ENCODE measurements around the gene LYL1. TPM values are rescaled to one million over a fixed set of nuclear protein-coding genes. Genes with fewer than 3 reads are reported as not detected.

LYL1 gene
- total RNA-seq, 1 experiment from 2014 or later: 0.24 TPM

GRCh38 chr19:13104360-13104847, 1.7 kb upstream of the LYL1 start:
- no peak for DNase-seq
- no peak overlapping the region for H2AFZ ChIP-seq

GRCh38 chr19:13103581-13104359, 1.1 kb upstream of the LYL1 start:
- TF ChIP-seq CTCF (conservative IDR thresholded peaks at IDR 0.05) (no peak), EZH2 (IDR thresholded peaks at IDR 0.05; ENCODE audit: low read depth) (no peak)
- Histone ChIP-seq H3K9me3 (ENCODE audit: insufficient read depth, low read depth) (no peaks in the 10 kb centered on the region), H3K4me2 (no peak overlapping the region), H3K4me1 (replicated peaks; ENCODE audit: insufficient read depth) (no peaks in the 10 kb centered on the region), H4K20me1 (ENCODE audit: insufficient read depth) (peaks cover 8% of the 10 kb centered on the region; the same call in 1 of the 2 replicates), H2AFZ (no peak overlapping the region), H3K36me3 (ENCODE audit: low read depth) (peaks cover 7% of the 10 kb centered on the region; the same call in 1 of the 2 replicates), H3K27me3 (ENCODE audit: insufficient read depth, low read depth) (no peaks in the 10 kb centered on the region), H3K27ac (no peak overlapping the region), H3K79me2 (ENCODE audit: low read depth) (no peaks in the 10 kb centered on the region), H3F3A (ENCODE audit: insufficient read depth, low read depth) (peaks cover 13% of the 10 kb centered on the region; the same call in 1 of the 2 replicates), H3K9me2 (ENCODE audit: insufficient read depth) (no peaks in the 10 kb centered on the region), H3K4me3 (no peak overlapping the region)
- ChIA-PET POLR2A (ENCODE audit: unreplicated experiment) (no interaction called here), CTCF (no interaction called here)
- no peak for DNase-seq
- intact Hi-C loops (cut with micrococcal nuclease; ENCODE audit: unreplicated experiment): no loop called here
- no TSS peak for BruUV-seq (replicated peaks)

More at GRCh38 chr19:13104360-13104847, 1.7 kb upstream of the LYL1 start:
- no peaks in the 10 kb centered on the region for H3K9me3 ChIP-seq (ENCODE audit: insufficient read depth, low read depth)
- no TSS peak for BruUV-seq (replicated peaks)
- no peak; the same call in 1 of the 2 replicates for TF ChIP-seq CTCF (conservative IDR thresholded peaks at IDR 0.05)
- TF ChIP-seq EZH2 (IDR thresholded peaks at IDR 0.05; ENCODE audit: low read depth): no peak
- no peaks in the 10 kb centered on the region for H3K79me2 ChIP-seq (ENCODE audit: low read depth)
- ChIA-PET CTCF (no interaction called here), POLR2A (ENCODE audit: unreplicated experiment) (no interaction called here)
- no peak overlapping the region for H3K27ac ChIP-seq
- peaks cover 13% of the 10 kb centered on the region; the same call in 1 of the 2 replicates for H3F3A ChIP-seq (ENCODE audit: insufficient read depth, low read depth)
- H4K20me1 ChIP-seq (ENCODE audit: insufficient read depth): peaks cover 8% of the 10 kb centered on the region; the same call in 1 of the 2 replicates
- H3K27me3 ChIP-seq (ENCODE audit: insufficient read depth, low read depth): no peaks in the 10 kb centered on the region
- H3K36me3 ChIP-seq (ENCODE audit: low read depth): peaks cover 7% of the 10 kb centered on the region; the same call in 1 of the 2 replicates
- H3K4me1 ChIP-seq (replicated peaks; ENCODE audit: insufficient read depth): no peaks in the 10 kb centered on the region
- H3K4me3 ChIP-seq: no peak overlapping the region
- no peak overlapping the region for H3K4me2 ChIP-seq
- H3K9me2 ChIP-seq (ENCODE audit: insufficient read depth): no peaks in the 10 kb centered on the region
- intact Hi-C loops (cut with micrococcal nuclease; ENCODE audit: unreplicated experiment): no loop called here

- no peaks in the 10 kb centered on the region; the same call in 1 of the 2 replicates for H3K4me1 ChIP-seq (replicated peaks; ENCODE audit: insufficient read depth)
- H3K27me3 ChIP-seq (ENCODE audit: insufficient read depth, low read depth): no peaks in the 10 kb centered on the region
- H3F3A ChIP-seq (ENCODE audit: insufficient read depth, low read depth): peaks cover 6% of the 10 kb centered on the region; the same call in 1 of the 2 replicates
- ChIA-PET CTCF (no interaction called here), POLR2A (ENCODE audit: unreplicated experiment) (no interaction called here)
- H4K20me1 ChIP-seq (ENCODE audit: insufficient read depth): peaks cover 5% of the 10 kb centered on the region; the same call in 1 of the 2 replicates
- H3K4me2 ChIP-seq: no peak overlapping the region
- no peak for DNase-seq
- no peak overlapping the region for H3K4me3 ChIP-seq
- no peaks in the 10 kb centered on the region for H3K79me2 ChIP-seq (ENCODE audit: low read depth)
- no peaks in the 10 kb centered on the region for H3K9me3 ChIP-seq (ENCODE audit: insufficient read depth, low read depth)
- H2AFZ ChIP-seq: no peak overlapping the region
- H3K27ac ChIP-seq: no peak overlapping the region
- intact Hi-C loops (cut with micrococcal nuclease; ENCODE audit: unreplicated experiment): no loop called here
- no peaks in the 10 kb centered on the region for H3K9me2 ChIP-seq (ENCODE audit: insufficient read depth)
- H3K36me3 ChIP-seq (ENCODE audit: low read depth): peaks cover 3% of the 10 kb centered on the region; the same call in 1 of the 2 replicates
- no peak for TF ChIP-seq EZH2 (IDR thresholded peaks at IDR 0.05; ENCODE audit: low read depth)
- no peak for TF ChIP-seq CTCF (conservative IDR thresholded peaks at IDR 0.05)
- no TSS peak for BruUV-seq (replicated peaks)
Measured at GRCh38 chr19:13102416-13102665, 317 bp downstream of the LYL1 start.
